22Rv1 (cell line): ENCODE results near the gene UBE3B.

Source experiments
- H3K27ac ChIP-seq: fragments of 450-650 bp; 2 replicates; pipeline ENCODE4 v1.5.1; 2017
- ZFX ChIP-seq: fragments of 450-650 bp; IDR thresholded peaks from 2 replicates; pipeline ENCODE4 v1.6.1; 2017; ENCODE audit warnings: antibody characterized with exemption, borderline replicate concordance
- TF ChIP-seq, protein P1 (sequence below): fragments of 450-650 bp; IDR thresholded peaks from 2 replicates; pipeline ENCODE4 v1.5.1; 2017; ENCODE audit warnings: mild to moderate bottlenecking

UBE3B gene

GRCh38 chr12:109539508-109539907, 62.1 kb downstream of the UBE3B start:
- H3K27ac ChIP-seq, result no peak overlapping the region

GRCh38 chr12:109540526-109541412, 63.3 kb downstream of the UBE3B start:
- H3K27ac ChIP-seq, result no peak overlapping the region
- no peak for TF ChIP-seq ZFX
- TF ChIP-seq, protein P1, sequence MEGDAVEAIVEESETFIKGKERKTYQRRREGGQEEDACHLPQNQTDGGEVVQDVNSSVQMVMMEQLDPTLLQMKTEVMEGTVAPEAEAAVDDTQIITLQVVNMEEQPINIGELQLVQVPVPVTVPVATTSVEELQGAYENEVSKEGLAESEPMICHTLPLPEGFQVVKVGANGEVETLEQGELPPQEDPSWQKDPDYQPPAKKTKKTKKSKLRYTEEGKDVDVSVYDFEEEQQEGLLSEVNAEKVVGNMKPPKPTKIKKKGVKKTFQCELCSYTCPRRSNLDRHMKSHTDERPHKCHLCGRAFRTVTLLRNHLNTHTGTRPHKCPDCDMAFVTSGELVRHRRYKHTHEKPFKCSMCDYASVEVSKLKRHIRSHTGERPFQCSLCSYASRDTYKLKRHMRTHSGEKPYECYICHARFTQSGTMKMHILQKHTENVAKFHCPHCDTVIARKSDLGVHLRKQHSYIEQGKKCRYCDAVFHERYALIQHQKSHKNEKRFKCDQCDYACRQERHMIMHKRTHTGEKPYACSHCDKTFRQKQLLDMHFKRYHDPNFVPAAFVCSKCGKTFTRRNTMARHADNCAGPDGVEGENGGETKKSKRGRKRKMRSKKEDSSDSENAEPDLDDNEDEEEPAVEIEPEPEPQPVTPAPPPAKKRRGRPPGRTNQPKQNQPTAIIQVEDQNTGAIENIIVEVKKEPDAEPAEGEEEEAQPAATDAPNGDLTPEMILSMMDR, result no peak

More at GRCh38 chr12:109539508-109539907, 62.1 kb downstream of the UBE3B start:
- TF ChIP-seq ZFX, result no peak
- TF ChIP-seq, protein P1, result no peak

DNA sequence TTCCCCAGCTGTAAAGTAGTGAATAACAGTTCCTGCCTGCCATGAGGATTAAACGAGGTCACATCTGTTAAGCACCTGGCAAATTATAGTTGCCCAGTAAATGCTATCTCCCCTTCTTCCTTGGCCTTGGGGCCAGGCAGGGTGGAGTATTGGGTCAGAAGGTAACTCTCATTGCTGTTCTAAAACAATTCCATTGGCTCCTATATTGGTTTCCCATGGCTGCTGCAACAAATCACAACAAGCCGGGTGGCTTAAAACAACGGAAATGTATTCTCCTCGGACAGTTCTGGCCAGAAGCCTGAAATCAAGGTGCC, 63.9 kb downstream of the UBE3B start:
- no peak overlapping the region for H3K27ac ChIP-seq
- TF ChIP-seq ZFX, result no peak
- TF ChIP-seq, protein P1, result no peak

- no peak for TF ChIP-seq ZFX
- TF ChIP-seq, protein P1, result no peak
- H3K27ac ChIP-seq, result no peak overlapping the region
Measured at GRCh38 chr12:109542014-109542413, 64.6 kb downstream of the UBE3B start.

DNA sequence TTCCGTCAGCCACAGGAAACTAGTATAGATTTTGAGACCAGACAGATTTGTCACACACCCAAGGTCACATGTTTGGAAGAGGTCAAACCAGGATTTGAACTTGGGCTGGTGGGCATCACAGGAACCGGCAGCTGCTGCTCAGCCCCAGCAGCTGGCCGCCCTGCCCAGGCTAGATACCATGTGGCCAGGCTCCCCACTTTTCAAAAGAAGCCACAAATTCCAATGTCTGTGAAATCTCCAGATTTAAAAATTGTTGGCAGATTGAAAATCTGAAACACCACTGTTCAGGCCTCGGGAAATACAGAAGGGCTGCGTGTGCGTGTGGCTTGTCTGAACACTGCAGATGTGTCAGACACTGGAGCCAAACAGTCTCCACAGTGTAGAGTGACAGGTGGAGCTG, 65.4 kb downstream of the UBE3B start:
- no peak for TF ChIP-seq ZFX
- TF ChIP-seq, protein P1, result no peak
- no peak overlapping the region for H3K27ac ChIP-seq

DNA sequence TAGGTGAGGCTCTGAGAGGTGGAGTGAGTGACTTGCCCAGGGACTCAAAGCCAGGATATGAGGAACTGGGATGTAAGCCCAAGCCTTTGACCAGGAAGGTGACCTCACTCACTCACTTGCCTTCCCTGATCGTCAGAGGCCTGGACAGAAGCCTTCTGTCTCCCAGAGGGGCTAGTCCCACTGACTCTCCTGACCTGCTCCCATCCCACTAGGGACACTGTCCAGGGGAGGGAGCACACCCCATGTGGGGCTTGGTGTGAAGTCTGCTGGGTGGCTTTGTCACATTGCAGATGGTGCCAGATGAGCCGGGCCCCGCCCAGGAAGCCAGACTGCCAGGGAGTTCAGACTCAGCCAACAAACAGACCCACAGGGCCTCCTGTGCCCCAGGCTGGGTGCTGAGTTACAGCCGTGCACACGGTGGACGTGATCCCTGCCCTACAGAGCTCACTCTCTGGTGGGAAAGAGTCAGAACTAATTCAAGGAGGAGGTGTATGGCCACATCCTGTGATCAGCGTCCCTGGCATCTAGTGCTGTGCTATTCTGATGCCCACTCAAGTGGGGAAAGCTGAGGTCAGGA, 67.6 kb downstream of the UBE3B start:
- H3K27ac ChIP-seq, result no peak overlapping the region
- no peak for TF ChIP-seq ZFX
- TF ChIP-seq, protein P1, result no peak

DNA sequence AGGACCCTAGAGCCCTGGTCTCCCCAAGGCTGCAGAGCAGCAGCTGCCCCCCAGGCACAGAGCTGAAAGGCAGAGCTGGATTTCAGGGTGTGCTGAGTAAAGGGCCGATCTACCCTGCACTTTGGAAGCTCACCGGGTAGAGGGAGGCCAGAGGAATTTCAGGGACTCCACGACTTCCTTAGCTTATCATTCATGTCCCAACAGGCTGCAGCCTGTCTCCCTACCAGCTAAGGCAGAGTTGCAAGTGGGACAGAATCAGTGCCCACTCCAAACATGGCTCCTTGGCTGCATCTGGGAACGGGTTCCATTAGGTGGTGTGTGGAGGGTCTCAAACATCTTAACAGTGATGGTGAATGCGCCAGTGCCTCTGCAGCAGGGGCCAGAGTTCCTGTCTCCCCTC, 68.4 kb downstream of the UBE3B start:
- H3K27ac ChIP-seq, result no peak overlapping the region
- TF ChIP-seq, protein P1, result no peak
- no peak for TF ChIP-seq ZFX
